CD4-positive, alpha-beta T cell treated with Interleukin-10 for 1 hour (primary cell): ENCODE measurements around the gene SOCS1.
"Not testable (repeated sequence)": the region's sequence is repeated elsewhere in the genome, so short reads cannot be mapped to it uniquely, and the experiment has no call there.

ENCODE experiments used
- DNase-seq: peaks from one replicate; pipeline ENCODE4 v3.0.0-alpha.2; 2020

SOCS1 gene

GRCh38 chr16:11255737-11256660 lies at the start of gene SOCS1:
TSS of gene SOCS1 (minus strand) at chr16:11256204. CDS start at chr16:11255478, 726 bp downstream.
- DNase-seq, result peak; percentile 90

GRCh38 chr16:11303405-11304138 lies 47.6 kb upstream of the SOCS1 start:
- no peak for DNase-seq

- no peak for DNase-seq
Measured at GRCh38 chr16:11302977-11303376, 47.0 kb upstream of the SOCS1 start.

- no peak for DNase-seq
Measured at GRCh38 chr16:11301645-11302501, 45.9 kb upstream of the SOCS1 start.

GRCh38 chr16:11300560-11300892 lies 44.5 kb upstream of the SOCS1 start:
- no peak for DNase-seq

GRCh38 chr16:11299865-11300559 lies 44.0 kb upstream of the SOCS1 start:
- DNase-seq, result no peak

- DNase-seq, result not testable (repeated sequence)
Measured at GRCh38 chr16:11298950-11299547, 43.0 kb upstream of the SOCS1 start.

- DNase-seq, result no peak
Measured at GRCh38 chr16:11298143-11298900, 42.3 kb upstream of the SOCS1 start.

- peak; percentile 68 for DNase-seq
Measured at GRCh38 chr16:11297492-11298142, 41.6 kb upstream of the SOCS1 start.

- no peak for DNase-seq
Measured at GRCh38 chr16:11296706-11297491, 40.9 kb upstream of the SOCS1 start.

GRCh38 chr16:11296351-11296705 lies 40.3 kb upstream of the SOCS1 start:
- no peak for DNase-seq

GRCh38 chr16:11295672-11296071 lies 39.7 kb upstream of the SOCS1 start:
- DNase-seq, result no peak

- DNase-seq, result no peak
Measured at GRCh38 chr16:11292076-11292748, 36.2 kb upstream of the SOCS1 start.

GRCh38 chr16:11291091-11291703 lies 35.2 kb upstream of the SOCS1 start:
- DNase-seq, result no peak

- DNase-seq, result no peak
Measured at GRCh38 chr16:11290102-11290893, 34.3 kb upstream of the SOCS1 start.

- not testable (repeated sequence) for DNase-seq
Measured at GRCh38 chr16:11289696-11290095, 33.7 kb upstream of the SOCS1 start.

- DNase-seq, result no peak
Measured at GRCh38 chr16:11289202-11289601, 33.2 kb upstream of the SOCS1 start.

- DNase-seq, result no peak
Measured at GRCh38 chr16:11285842-11286241, 29.8 kb upstream of the SOCS1 start.
